T-helper 2 cell (primary cell): ENCODE results near the gene UBFD1.
"Not testable (repeated sequence)": the region's sequence is repeated elsewhere in the genome, so short reads cannot be mapped to it uniquely, and the experiment has no call there.

Experiments used
- DNase-seq, 5 experiments: peaks; one replicate each; pipeline versions ENCODE4 v3.0.0 to v3.0.0-alpha.2; 2012 to 2022

Gene UBFD1

GRCh38 chr16:23610905-23611304 lies 53.4 kb downstream of the UBFD1 start:
- DNase-seq = not testable (repeated sequence)

- no peak for DNase-seq
These were observed 54.4 kb downstream of the UBFD1 start for GRCh38 chr16:23611936-23612335.

GRCh38 chr16:23615805-23616204 lies 58.3 kb downstream of the UBFD1 start:
- DNase-seq = no peak
